SK-N-SH (cell line): ENCODE results near the gene GGACT.

Experiments
- GATA2 ChIP-seq: sonication (generic); formaldehyde crosslinking; IDR thresholded peaks from 2 replicates; pipeline ENCODE4 v1.5.0; 2020; ENCODE audit warnings: mild to moderate bottlenecking, missing genetic modification reagents
- TF ChIP-seq, protein P1 (sequence below): fragments of 200-600 bp; sonication (generic); IDR thresholded peaks from 2 replicates; pipeline ENCODE4 v1.6.1; 2017; ENCODE audit warnings: antibody characterized with exemption, mild to moderate bottlenecking, moderate library complexity

DNA sequence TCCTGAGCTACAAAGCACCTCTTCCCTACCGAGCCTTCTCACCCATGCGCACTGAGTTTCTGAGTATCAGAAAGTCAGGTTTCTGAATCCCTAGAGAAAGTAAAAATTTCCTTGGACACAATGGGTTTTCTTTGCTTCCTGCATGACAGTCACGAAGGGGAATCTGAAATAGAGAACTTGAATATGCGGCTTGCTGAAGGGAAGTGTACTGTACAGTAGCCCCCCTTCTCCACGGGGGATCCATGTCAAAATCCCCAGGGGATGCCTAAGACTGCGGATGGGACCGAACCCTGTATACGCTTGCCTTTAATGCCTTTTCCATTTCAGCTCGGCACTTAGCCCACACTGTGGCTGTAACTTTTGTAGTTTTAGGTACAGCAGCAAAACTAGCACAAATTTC, 107.9 kb downstream of the GGACT start:
- TF ChIP-seq GATA2 (CRISPR knock-in tag): no peak
- TF ChIP-seq, protein P1, sequence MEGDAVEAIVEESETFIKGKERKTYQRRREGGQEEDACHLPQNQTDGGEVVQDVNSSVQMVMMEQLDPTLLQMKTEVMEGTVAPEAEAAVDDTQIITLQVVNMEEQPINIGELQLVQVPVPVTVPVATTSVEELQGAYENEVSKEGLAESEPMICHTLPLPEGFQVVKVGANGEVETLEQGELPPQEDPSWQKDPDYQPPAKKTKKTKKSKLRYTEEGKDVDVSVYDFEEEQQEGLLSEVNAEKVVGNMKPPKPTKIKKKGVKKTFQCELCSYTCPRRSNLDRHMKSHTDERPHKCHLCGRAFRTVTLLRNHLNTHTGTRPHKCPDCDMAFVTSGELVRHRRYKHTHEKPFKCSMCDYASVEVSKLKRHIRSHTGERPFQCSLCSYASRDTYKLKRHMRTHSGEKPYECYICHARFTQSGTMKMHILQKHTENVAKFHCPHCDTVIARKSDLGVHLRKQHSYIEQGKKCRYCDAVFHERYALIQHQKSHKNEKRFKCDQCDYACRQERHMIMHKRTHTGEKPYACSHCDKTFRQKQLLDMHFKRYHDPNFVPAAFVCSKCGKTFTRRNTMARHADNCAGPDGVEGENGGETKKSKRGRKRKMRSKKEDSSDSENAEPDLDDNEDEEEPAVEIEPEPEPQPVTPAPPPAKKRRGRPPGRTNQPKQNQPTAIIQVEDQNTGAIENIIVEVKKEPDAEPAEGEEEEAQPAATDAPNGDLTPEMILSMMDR: no peak
